AG08395 (cell line): Measurements from ENCODE around the gene ITK.

ENCODE experiments used
- DNase-seq: peaks from one replicate; pipeline ENCODE4 v3.0.0; 2012; ENCODE audit warnings: mixed read lengths, low spot score

Gene ITK

DNA sequence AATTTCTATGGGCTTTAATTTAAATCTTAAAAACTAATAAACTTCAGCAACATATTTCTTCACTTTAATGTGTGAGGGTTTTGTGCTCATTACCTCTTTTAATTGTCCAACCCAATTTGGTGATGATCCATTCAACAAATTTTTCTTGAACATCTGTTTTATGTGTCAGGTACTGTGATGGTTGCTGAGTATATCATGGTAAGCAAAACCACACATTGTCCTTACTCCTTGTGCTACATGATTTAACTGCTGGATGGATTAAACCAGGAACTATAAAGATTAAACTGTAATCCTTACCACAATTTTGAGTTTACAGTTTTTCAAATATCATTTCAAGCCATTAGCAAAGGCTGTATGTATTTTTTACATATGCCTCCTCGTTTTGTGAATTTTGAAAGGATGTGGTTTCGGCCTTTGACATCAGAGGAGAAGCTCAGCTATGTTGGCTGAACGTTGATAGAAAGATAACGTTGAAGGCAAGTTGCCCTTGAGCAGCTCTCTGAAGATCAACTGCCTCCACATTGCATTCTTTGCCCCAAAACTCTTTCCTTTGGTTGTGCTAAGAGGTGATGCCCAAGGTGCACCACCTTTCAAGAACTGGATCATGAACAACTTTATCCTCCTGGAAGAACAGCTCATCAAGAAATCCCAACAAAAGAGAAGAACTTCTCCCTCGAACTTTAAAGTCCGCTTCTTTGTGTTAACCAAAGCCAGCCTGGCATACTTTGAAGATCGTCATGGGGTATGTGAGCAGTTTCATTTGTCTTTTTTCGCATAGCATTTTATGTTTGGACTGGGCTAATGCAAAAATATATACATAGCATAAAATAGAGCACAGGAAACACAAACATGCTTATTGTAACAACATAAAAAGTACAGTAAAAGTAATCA, at the start of gene ITK:
TSS of gene ITK (plus strand) at position 467 of the 891 bp plus-strand sequence. CDS start at position 605, 138 bp downstream.
- DNase-seq = no peak

DNA sequence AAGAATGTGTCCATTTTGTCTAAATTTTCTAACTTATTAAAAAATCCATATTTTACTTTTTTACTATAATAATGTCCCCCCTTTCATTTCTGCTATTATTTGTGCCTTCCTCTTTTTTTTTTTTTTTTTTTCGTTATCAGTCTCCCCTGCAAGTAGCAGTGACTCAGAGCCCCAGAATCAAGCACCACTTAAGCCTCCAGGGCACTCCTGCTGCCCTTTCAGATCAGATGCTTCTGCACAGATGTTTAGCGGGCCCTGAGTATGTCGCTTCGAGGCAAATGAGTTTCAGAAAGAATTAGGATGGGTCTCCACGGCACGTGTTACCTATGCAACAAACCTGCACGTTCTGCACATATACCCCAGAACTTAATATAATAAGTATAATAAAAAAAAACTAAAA, 49.7 kb upstream of the ITK start:
- DNase-seq = no peak

- DNase-seq = no peak
Measured at GRCh38 chr5:157132281-157132612, 48.4 kb upstream of the ITK start.

GRCh38 chr5:157137691-157138090, 42.9 kb upstream of the ITK start:
- DNase-seq = no peak

DNA sequence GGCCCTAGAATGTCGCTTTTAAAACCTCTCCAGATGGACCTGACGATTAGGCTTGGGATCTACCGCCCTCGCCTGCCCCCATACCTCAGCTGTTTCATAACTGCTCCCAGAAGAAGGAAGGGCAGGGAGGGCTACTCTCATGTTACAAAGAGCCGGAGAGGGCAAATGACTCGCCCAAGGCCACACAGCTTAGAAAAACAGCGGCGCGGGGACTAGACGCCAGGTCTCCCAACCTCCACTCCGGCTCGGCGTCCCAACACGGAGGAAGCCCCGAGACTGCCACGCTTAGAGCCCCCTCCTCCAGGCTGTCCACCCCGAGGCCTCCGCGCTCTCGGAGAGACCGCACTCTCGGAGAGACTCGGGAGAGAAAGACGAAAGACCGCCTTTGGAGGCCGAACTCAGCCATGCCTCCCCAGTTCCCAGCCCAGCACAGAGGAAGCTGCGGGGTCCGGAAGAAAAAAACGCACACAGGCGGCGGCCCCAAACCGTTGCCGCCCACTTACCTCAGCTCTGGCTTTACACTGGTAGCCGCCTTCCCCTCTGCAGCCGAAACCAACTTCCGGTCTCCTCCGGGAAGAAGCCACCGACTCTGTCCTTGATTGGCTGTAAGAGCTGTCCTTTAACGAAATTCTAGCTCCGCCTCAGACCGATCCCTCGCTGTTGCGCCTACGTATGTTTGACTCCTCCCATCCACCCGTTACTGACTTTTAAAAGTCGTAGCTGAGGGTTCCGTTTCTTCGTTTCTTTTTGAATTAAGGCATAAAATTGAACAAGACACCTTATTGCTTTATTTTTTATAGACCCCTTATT, 38.1 kb upstream of the ITK start, which contains the start of gene MED7:
TSS of gene MED7 (minus strand) at position 549 of the 810 bp plus-strand sequence. CDS start 3,434 bp downstream, outside the sequence.
- DNase-seq = peak; percentile 99

DNA sequence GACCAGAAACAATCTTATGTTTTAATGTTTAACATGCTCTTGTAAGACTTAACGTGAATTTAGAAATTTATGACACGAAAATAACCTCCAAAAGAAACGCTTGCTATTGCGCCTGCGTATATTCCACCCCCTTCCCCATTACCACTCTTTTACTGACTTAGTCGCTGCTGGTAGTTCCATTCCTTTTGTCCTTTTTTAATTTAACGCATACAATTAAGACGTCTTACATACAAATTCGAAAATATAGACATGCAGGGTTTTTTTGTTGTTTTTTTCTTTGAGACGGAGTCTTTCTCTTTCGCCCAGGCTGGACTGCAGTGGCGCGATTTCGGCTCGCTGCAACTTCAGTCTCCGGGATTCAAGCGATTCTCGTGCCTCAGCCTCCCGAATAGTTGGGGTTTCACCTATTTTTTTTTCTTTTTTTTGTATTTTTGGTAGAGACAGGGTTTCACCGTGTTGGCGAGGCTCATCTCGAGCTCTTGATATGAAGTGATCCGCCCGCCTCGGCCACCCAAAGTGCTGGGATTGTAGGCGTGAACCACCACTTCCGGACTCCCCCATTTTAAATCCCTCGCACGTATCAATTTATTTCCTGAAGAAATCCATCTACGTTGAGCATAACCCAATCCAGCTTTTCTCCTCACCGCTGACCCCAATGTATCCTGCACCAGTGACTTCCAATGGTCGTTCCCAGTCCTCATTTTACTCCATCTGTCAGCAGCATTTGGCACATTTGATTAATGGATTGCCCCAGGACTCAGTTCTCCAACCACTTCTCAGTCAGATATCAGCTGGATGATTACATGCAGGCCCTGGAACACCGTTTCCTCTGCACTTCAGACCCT, 37.3 kb upstream of the ITK start:
- DNase-seq = peak; percentile 82

- peak; percentile 84 for DNase-seq
Measured at GRCh38 chr5:157148734-157149615, 31.7 kb upstream of the ITK start.

- DNase-seq = no peak
Measured at GRCh38 chr5:157150995-157151394, 29.6 kb upstream of the ITK start.

DNA sequence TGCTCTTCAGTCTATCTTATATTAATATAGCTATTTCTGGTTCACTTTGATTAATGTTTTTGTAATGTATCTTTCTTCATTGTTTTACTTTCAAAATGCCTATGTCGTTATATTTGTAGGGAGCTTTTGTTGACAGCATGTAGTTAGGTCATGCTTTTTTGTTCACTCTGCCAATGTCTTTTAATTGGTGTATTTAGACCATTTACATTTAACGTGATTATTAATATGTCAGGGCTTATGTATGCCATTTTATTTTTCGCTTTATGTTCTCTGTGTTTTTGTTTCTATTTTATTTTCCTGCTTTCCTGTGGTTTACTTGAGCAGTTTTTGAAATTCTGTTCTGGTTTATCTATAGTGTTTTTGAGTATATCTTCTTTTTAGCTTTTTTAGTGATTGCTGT, 25.3 kb upstream of the ITK start:
- no peak for DNase-seq

GRCh38 chr5:157157293-157157891, 23.2 kb upstream of the ITK start:
- DNase-seq = no peak

DNA sequence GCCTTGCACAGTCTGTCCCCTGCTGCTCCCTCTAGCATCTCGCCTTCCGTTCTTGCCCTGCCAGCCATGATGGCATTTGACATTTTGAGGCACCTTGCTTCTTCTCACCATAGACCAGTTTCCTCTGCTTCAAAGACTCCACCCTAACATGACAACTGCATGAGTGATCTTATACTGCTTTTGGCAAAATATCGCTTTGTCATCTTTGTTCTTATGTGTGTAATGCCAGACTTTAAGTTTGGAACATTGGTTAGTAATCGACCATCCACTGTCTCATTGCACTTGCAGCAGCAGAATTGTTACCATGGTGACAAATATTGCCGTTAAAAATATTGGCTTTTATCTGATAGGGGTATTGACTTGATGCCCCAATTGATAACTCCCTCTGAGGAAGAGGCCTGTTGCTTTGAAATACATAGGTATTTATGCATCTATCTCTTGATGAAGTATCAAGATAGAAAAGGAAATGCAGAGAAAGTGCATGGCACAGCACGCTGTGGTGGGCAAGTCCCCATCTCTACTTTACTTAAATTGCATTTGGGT, 21.4 kb upstream of the ITK start:
- no peak for DNase-seq

GRCh38 chr5:157160001-157160400, 20.6 kb upstream of the ITK start:
- DNase-seq = no peak

DNA sequence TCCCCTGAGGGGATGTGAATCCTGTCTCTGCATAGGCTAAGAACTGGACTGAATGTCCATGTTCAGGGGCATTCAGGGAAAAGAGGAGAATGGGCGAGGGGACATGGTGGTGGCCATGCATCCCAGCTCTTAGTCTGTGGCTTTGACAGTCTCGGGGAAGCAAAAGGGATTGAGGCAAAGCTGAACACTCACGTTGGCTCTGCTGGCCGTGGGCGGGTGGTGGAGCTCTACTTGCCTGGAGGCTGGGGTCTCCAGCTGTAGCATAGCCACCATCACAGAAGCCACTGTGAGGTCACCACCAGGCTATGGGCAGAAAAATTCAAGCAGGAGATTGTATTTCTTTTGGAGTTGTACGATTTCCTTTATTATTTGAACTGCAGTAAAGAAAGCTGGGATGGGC, 18.6 kb upstream of the ITK start:
- no peak for DNase-seq

DNA sequence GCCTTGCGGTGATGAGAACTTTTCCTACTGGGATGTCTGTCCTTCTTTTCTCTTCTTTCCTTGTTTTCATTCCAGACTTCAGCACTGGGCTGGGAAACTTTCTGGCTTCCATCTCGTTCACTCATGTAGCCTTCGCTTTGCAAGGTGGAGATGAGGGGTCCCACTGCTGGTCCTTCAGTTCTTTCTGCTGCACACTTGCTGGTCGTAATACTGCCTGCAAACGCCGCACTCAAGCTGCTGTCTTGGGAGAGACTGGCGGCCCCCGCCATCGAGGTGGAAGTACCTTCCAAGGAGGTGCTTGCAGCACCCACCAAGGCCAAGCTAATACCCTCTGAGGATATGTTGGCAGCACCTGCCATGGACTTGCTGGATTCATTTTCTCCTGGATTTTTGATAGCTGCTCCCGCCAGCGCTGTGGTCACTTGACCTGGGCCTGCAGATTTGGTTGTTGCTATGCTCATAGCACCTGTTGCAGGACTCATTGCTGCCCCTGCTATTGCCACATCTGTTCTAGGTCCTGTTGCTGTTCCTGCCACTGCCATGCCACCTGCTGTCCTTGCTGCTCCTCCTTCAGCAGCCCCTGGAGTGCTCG, 17.6 kb upstream of the ITK start:
- no peak for DNase-seq

DNA sequence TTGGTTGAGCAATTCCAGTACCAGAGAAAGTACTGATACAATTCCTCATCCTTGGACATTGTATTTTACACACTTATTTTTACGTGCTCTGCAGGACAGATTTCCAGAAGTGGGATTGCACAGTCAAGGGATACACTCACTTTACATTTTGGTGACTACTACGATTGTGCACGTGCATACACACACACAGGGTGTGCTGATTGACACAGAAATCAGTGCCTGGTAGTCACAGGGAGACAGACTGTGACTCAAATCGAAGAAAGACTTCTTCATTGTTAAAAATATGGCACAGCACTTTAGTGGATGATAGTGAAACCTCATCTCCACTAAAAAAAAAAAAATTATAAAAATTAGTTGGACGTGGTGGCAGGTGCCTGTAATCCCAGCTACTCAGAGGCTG, 16.1 kb upstream of the ITK start:
- DNase-seq = no peak

DNA sequence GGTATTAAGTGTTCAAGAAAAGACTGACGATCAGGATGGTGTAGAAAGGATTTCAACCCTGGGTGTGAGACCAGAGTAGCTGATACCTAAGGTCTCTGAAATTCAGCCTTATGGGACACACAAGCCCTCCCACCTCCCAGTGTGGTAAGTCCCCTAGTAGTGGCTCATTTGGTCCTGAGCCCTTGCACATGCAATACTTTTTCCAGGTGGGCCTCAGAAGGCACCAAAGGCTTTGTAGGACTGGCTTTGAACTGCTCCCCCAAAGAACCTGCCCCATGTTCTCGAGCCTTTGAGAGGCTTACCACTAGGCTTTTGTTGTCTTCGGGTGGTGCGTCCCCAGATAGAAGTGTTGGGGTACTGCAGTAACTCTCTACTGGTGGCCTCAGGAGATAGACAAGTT, 15.4 kb upstream of the ITK start:
- no peak for DNase-seq

DNA sequence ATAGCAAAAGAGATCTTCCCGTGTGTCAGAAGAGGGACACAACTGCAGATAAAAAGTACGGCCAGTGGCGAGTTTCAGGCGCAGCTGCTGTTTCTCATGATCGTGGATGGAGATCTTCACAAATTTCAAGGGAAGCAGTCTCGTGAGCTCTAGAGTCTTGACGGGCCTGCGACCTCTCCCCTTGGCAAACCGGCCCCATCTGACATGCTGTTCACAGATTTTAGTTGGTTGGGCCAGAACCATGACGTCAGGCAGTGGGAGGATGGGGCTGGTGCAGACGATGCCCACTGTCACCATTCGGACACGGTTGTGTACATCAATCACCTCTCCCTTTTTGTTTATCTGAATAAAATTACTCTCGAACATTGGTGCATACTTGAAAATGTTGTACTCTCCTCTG, 15.0 kb upstream of the ITK start:
- DNase-seq = no peak

DNA sequence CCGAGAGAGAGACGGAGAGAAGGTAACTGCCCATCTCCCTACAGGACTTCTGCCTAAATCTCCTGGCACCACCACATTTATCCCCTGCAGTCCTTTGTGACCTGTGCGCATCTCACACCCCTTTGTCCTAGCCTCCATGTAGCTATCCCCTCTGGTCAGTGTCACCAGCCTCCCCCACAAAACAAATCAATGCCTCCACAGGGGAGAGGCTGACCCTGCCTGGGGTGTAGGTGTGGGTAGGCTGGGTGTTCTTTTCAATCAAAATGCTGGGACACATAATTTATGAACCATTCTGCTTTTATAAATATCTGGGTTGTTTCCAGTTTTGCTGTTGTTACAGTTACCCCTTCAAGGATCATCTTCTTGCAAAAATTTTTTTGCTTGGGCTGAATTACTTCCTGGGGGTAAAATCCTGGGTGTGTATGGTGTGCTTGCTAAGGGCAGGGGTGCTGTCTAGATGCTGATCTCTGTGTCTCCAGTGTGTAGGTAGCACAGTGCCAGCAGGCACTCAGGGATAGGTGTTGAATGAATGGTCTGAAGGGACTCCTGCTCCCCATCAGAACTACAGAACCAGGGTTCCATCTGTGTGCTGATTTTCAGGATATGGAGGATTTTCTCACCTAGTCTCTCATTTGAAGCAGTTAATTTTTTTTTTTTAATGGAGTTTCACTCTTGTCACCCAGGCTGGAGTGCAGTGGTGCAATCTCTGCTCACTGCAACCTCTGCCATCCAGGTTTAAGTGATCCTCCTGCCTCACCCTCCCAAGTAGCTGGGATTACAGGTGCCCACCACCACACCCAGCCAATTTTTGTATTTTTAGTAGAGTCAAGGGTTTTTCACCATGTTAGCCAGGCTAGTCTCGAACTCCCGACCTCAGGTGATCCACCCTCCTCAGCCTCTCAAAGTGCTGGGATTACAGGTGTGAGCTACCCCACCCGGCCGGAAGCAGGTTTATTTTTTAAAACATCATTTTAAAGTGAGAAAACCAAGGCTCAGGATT, 14.1 kb upstream of the ITK start, which contains the start of gene GARIN3:
TSS of gene GARIN3 (minus strand) at position 51 of the 1,000 bp plus-strand sequence. CDS start 96 bp downstream, outside the sequence.
- no peak for DNase-seq

DNA sequence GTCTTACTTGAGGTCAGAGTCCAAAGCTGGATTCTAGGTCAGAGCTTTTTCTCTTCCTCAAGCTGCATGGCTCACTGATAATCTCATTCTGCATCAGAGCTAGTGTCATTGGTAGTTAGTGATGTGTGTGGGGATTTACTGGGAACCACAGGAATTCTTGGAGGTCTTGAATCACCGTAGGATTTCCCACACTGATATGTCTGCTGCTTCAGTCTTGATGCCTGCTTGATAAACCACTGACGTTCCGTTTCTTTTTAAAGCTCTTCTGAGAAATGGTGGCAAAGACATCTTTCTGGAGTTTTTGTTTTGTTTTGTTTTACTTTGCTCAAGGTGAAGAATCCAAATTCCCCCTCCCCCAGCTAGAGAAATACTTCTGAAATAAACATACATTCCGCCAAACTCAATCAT, 13.4 kb upstream of the ITK start:
- peak; percentile 85 for DNase-seq
